ENCODE results near the gene RPLP2. TPM values are rescaled to one million over a fixed set of nuclear protein-coding genes. Genes with fewer than 3 reads are reported as not detected.

Gene RPLP2
- polyA plus RNA-seq, 1 of the 3 experiments (the other 2 are of a cell fraction) = 799 TPM

GRCh38 chr11:783581-784015 lies 26.2 kb upstream of the RPLP2 start (continued):
- TF ChIP-seq NRF1 (IDR thresholded peaks at IDR 0.05; ENCODE audit: low read depth, low read length) = 0 out of 2 replicates have a peak, but pooled peaks have one; percentile 19
- TF ChIP-seq RXRA (IDR thresholded peaks at IDR 0.05; ENCODE audit: borderline replicate concordance, low read depth) = no peak
- TF ChIP-seq ELF1 (IDR thresholded peaks at IDR 0.05) = no peak
- no peak for TF ChIP-seq IRF3 (IDR thresholded peaks at IDR 0.05; ENCODE audit: low read depth, low read length)
- TF ChIP-seq FOXM1 (IDR thresholded peaks at IDR 0.05; ENCODE audit: low read depth) = no peak
- peak; percentile 59 for TF ChIP-seq SMC3 (IDR thresholded peaks at IDR 0.05; ENCODE audit: low read depth, low read length)
- TF ChIP-seq NFIC (IDR thresholded peaks at IDR 0.05; ENCODE audit: borderline replicate concordance) = peak; percentile 24; the same call in 1 of the 2 replicates
- no peak for TF ChIP-seq USF2 (IDR thresholded peaks at IDR 0.05; ENCODE audit: borderline replicate concordance, low read depth, low read length)
- peak; percentile 57; the same call in 1 of the 2 replicates for TF ChIP-seq RCOR1 (IDR thresholded peaks at IDR 0.05; ENCODE audit: low read length)

- POLR2A ChIA-PET = interaction anchor here (1.0 to 1.2 kb wide), 3 partner anchors 9 to 343 kb away, joined by 3 to 4 read pairs (median 3); partner anchors contain the start of gene GATD1
- TF ChIP-seq JUND (IDR thresholded peaks at IDR 0.05) (no peak), IRF3 (IDR thresholded peaks at IDR 0.05; ENCODE audit: low read depth, low read length) (no peak), SIN3A (IDR thresholded peaks at IDR 0.05; ENCODE audit: borderline replicate concordance, low read depth, low read length) (no peak), YY1 (IDR thresholded peaks at IDR 0.05; ENCODE audit: low read depth) (no peak), RFX5 (IDR thresholded peaks at IDR 0.05; ENCODE audit: low read length) (no peak), NRF1 (IDR thresholded peaks at IDR 0.05; ENCODE audit: low read depth, low read length) (no peak), TCF12 (IDR thresholded peaks at IDR 0.05) (no peak), POLR2AphosphoS5 (IDR thresholded peaks at IDR 0.05; ENCODE audit: low read depth, low read length) (0 out of 2 replicates have a peak, but pooled peaks have one; percentile 22), MEF2A (IDR thresholded peaks at IDR 0.05; ENCODE audit: borderline replicate concordance, low read depth) (no peak), EZH2phosphoT487 (IDR thresholded peaks at IDR 0.05; ENCODE audit: borderline replicate concordance, low read depth) (no peak), FOXM1 (IDR thresholded peaks at IDR 0.05; ENCODE audit: low read depth) (no peak)
- TF ChIP-seq, protein P1, sequence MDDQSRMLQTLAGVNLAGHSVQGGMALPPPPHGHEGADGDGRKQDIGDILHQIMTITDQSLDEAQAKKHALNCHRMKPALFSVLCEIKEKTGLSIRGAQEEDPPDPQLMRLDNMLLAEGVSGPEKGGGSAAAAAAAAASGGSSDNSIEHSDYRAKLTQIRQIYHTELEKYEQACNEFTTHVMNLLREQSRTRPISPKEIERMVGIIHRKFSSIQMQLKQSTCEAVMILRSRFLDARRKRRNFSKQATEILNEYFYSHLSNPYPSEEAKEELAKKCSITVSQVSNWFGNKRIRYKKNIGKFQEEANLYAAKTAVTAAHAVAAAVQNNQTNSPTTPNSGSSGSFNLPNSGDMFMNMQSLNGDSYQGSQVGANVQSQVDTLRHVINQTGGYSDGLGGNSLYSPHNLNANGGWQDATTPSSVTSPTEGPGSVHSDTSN (IDR thresholded peaks at IDR 0.05) = peak; percentile 4; the same call in 1 of the 2 replicates
- TF ChIP-seq, protein P2, sequence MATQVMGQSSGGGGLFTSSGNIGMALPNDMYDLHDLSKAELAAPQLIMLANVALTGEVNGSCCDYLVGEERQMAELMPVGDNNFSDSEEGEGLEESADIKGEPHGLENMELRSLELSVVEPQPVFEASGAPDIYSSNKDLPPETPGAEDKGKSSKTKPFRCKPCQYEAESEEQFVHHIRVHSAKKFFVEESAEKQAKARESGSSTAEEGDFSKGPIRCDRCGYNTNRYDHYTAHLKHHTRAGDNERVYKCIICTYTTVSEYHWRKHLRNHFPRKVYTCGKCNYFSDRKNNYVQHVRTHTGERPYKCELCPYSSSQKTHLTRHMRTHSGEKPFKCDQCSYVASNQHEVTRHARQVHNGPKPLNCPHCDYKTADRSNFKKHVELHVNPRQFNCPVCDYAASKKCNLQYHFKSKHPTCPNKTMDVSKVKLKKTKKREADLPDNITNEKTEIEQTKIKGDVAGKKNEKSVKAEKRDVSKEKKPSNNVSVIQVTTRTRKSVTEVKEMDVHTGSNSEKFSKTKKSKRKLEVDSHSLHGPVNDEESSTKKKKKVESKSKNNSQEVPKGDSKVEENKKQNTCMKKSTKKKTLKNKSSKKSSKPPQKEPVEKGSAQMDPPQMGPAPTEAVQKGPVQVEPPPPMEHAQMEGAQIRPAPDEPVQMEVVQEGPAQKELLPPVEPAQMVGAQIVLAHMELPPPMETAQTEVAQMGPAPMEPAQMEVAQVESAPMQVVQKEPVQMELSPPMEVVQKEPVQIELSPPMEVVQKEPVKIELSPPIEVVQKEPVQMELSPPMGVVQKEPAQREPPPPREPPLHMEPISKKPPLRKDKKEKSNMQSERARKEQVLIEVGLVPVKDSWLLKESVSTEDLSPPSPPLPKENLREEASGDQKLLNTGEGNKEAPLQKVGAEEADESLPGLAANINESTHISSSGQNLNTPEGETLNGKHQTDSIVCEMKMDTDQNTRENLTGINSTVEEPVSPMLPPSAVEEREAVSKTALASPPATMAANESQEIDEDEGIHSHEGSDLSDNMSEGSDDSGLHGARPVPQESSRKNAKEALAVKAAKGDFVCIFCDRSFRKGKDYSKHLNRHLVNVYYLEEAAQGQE (IDR thresholded peaks at IDR 0.05; ENCODE audit: low read depth, low read length) = no peak
- TF ChIP-seq, protein P3, sequence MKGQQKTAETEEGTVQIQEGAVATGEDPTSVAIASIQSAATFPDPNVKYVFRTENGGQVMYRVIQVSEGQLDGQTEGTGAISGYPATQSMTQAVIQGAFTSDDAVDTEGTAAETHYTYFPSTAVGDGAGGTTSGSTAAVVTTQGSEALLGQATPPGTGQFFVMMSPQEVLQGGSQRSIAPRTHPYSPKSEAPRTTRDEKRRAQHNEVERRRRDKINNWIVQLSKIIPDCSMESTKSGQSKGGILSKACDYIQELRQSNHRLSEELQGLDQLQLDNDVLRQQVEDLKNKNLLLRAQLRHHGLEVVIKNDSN (IDR thresholded peaks at IDR 0.05; ENCODE audit: borderline replicate concordance, low read depth) = no peak
These were observed 23.3 kb upstream of the RPLP2 start for GRCh38 chr11:786235-787083.

More at GRCh38 chr11:786235-787083, 23.3 kb upstream of the RPLP2 start:
- CTCF ChIA-PET = no interaction called here
- Histone ChIP-seq H3K4me3 (ENCODE audit: low read depth in 2 of 2, low read length in 1 of 2) (no peak overlapping the region), H3K9ac (no peak overlapping the region), H2AFZ (ENCODE audit: low read depth) (no peak overlapping the region), H3K4me1 (ENCODE audit: control insufficient read depth in 1 of 2, insufficient read depth in 2 of 2, low read depth in 1 of 2, low read length in 1 of 2) (peaks cover 9 to 20% of the 10 kb centered on the region in 2 experiments; a peak in 3 of 4 replicates), H3K4me2 (no peak overlapping the region), H3K9me3 (no peaks in the 10 kb centered on the region), H3K9me2 (no peaks in the 10 kb centered on the region), H3F3A (replicated peaks; ENCODE audit: insufficient read depth) (peaks cover 21% of the 10 kb centered on the region), H3K79me2 (ENCODE audit: insufficient read depth) (no peaks in the 10 kb centered on the region), H3K27me3 (ENCODE audit: insufficient read depth) (no peaks in the 10 kb centered on the region), H4K20me1 (ENCODE audit: insufficient read depth) (no peaks in the 10 kb centered on the region), H3K36me3 (replicated peaks in 1 of 2; ENCODE audit: control insufficient read depth in 1 of 2, insufficient read depth in 2 of 2, low read length in 1 of 2) (peaks cover 0 to 7% of the 10 kb centered on the region in 2 experiments), H3K27ac (ENCODE audit: low read depth in 2 of 2, low read length in 1 of 2) (no peak overlapping the region)
- DNase-seq = no peak
- 85% methylated on average over 11 of the region's 24 CpGs for WGBS (ENCODE audit: low lambda C conversion rate)
